Endothelial cell of umbilical vein (primary cell): ENCODE results near the gene CASK. TPM values are rescaled to one million over a fixed set of nuclear protein-coding genes. Genes with fewer than 3 reads are reported as not detected.

Experiments
- BruUV-seq: library from RNA; stranded (reverse); fragments of 400-500 nt; replicated peaks from 2 replicates; lab custom pipeline; 2021; lab: Mats Ljungman, UMichigan
- CTCF ChIA-PET: fragments of 300-600, 350-600 bp; sonication (Branson Sonifier 250); formaldehyde crosslinking; loops from one replicate; lab custom pipeline; 2021; ENCODE audit warnings: antibody characterized with exemption, inconsistent platforms; lab: Charles Lee
- POLR2A ChIA-PET: fragments of 300-600, 350-600 bp; sonication (Branson Sonifier 250); formaldehyde crosslinking; loops from one replicate; lab custom pipeline; 2021; ENCODE audit warnings: antibody characterized with exemption, inconsistent platforms; lab: Charles Lee
- DNase-seq: peaks from one replicate; pipeline ENCODE4 v3.0.0-alpha.2; 2011; ENCODE audit warnings: low read depth, low spot score
- FAIRE-seq: peaks from 2 replicates; lab custom pipeline; 2011; peaks lifted over from hg19 to GRCh38; lab: Jason Lieb, UNC
- H2AFZ ChIP-seq: 2 replicates; pipeline ENCODE4 v1.6.0; 2012; ENCODE audit warnings: low read depth, low read length, control low read depth, inconsistent platforms
- H3K27ac ChIP-seq: 2 replicates; pipeline ENCODE4 v1.5.1; 2011; ENCODE audit warnings: low read depth, mild to moderate bottlenecking, control low read depth, low read length, moderate library complexity; ENCODE audit not compliant: insufficient read depth
- H3K27me3 ChIP-seq, 2 experiments: 2 replicates each; pipeline versions ENCODE4 v1.6.0 to v1.6.1; 2011; ENCODE audit warnings: low read length in 2 of 2, mixed read lengths in 1 of 2; ENCODE audit not compliant: control insufficient read depth in 2 of 2, insufficient read depth in 2 of 2
- H3K36me3 ChIP-seq, 2 experiments: 2 replicates in 1 of 2; 3 replicates in 1 of 2; pipeline ENCODE4 v1.5.1; 2011; ENCODE audit warnings: low read length in 2 of 2, mild to moderate bottlenecking in 1 of 2, moderate library complexity in 1 of 2; ENCODE audit not compliant: control insufficient read depth in 2 of 2, insufficient read depth in 2 of 2; ENCODE audit errors: extremely low read depth in 1 of 2
- H3K4me1 ChIP-seq: 3 replicates; pipeline ENCODE4 v1.5.1; 2011; ENCODE audit warnings: mild to moderate bottlenecking, low read length; ENCODE audit not compliant: control insufficient read depth, insufficient read depth; ENCODE audit errors: extremely low read depth
- H3K4me2 ChIP-seq: 2 replicates; pipeline ENCODE4 v1.6.1; 2011; ENCODE audit warnings: low read length, control low read depth, mixed read lengths; ENCODE audit not compliant: insufficient read depth
- H3K4me3 ChIP-seq, 3 experiments: fragments of 200-600 bp in 1 of 3; sonication (generic), shearing (Covaris generic) in 1 of 3; replicated peaks in 1 of 3; 2 replicates each; pipeline ENCODE4 v1.5.1; 2011 to 2016; ENCODE audit warnings: control low read depth in 3 of 3, low read length in 3 of 3, mild to moderate bottlenecking in 2 of 3, inconsistent platforms in 1 of 3, low read depth in 1 of 3, moderate library complexity in 1 of 3; ENCODE audit not compliant: insufficient read depth in 1 of 3
- H3K79me2 ChIP-seq: 2 replicates; pipeline ENCODE4 v1.6.0; 2012; ENCODE audit warnings: low read length, inconsistent platforms; ENCODE audit not compliant: control insufficient read depth, insufficient read depth
- H3K9ac ChIP-seq: replicated peaks from 2 replicates; pipeline ENCODE3; 2011; ENCODE audit warnings: low read length, control low read depth; ENCODE audit not compliant: insufficient read depth; ENCODE audit errors: extremely low read depth
- H3K9me1 ChIP-seq: replicated peaks from 3 replicates; pipeline ENCODE4 v1.6.0; 2011; ENCODE audit warnings: mild to moderate bottlenecking, low read length; ENCODE audit not compliant: control insufficient read depth, insufficient read depth; ENCODE audit errors: extremely low read depth
- H3K9me3 ChIP-seq: replicated peaks from 2 replicates; pipeline ENCODE4 v1.5.1; 2012; ENCODE audit warnings: low read length, inconsistent platforms; ENCODE audit not compliant: control insufficient read depth, insufficient read depth
- H4K20me1 ChIP-seq: replicated peaks from 2 replicates; pipeline ENCODE3; 2011; ENCODE audit warnings: mild to moderate bottlenecking, low read length; ENCODE audit not compliant: control insufficient read depth, insufficient read depth; ENCODE audit errors: extremely low read depth
- CTCF ChIP-seq, 2 donors: IDR thresholded peaks; 1 replicate in 1 of 2; 2 replicates in 1 of 2; pipeline ENCODE4 v1.5.1; 2011; ENCODE audit warnings: low read length in 2 of 2, mild to moderate bottlenecking in 2 of 2, moderate library complexity in 2 of 2, control low read depth in 1 of 2, inconsistent platforms in 1 of 2, low read depth in 1 of 2; ENCODE audit not compliant: insufficient read depth in 1 of 2; ENCODE audit errors: extremely low read depth in 1 of 2
- EZH2 ChIP-seq: IDR thresholded peaks from 2 replicates; pipeline ENCODE4 v1.6.1; 2012; ENCODE audit warnings: borderline replicate concordance, low read depth, mild to moderate bottlenecking, moderate library complexity, low read length, inconsistent platforms; ENCODE audit not compliant: severe bottlenecking
- FOS ChIP-seq: IDR thresholded peaks from 2 replicates; pipeline ENCODE4 v1.6.1; 2011; ENCODE audit warnings: mild to moderate bottlenecking, low read length, moderate library complexity, borderline replicate concordance; ENCODE audit not compliant: insufficient read depth
- GATA2 ChIP-seq: IDR thresholded peaks from 2 replicates; pipeline ENCODE4 v1.7.0; 2011; ENCODE audit warnings: low read depth, mild to moderate bottlenecking, moderate library complexity, mixed read lengths, low read length; ENCODE audit not compliant: insufficient read length, insufficient read depth
- JUN ChIP-seq: IDR thresholded peaks from 2 replicates; pipeline ENCODE4 v1.6.1; 2011; ENCODE audit warnings: borderline replicate concordance, low read depth; ENCODE audit not compliant: insufficient read length, insufficient read depth
- MAX ChIP-seq: IDR thresholded peaks from 2 replicates; pipeline ENCODE4 v1.6.1; 2011; ENCODE audit not compliant: insufficient read depth, insufficient read length
- MYC ChIP-seq: IDR thresholded peaks from one replicate; pipeline ENCODE4 v1.6.1; 2011; ENCODE audit warnings: mild to moderate bottlenecking, low read depth, low read length
- POLR2A ChIP-seq: IDR thresholded peaks from 2 replicates; pipeline ENCODE4 v1.6.1; 2012; ENCODE audit warnings: low read depth, mild to moderate bottlenecking, control low read depth, low read length
- POLR2AphosphoS5 ChIP-seq: IDR thresholded peaks from 2 replicates; pipeline ENCODE4 v1.6.1; 2012; ENCODE audit warnings: low read depth, mild to moderate bottlenecking, control low read depth, low read length, moderate library complexity; ENCODE audit not compliant: insufficient read depth
- dilution Hi-C: fragments of 300-500 bp; cut with MboI; formaldehyde crosslinking; loops from one replicate; pipeline ENCODE4 v1.15.0; 2019; ENCODE audit warnings: low sequenced_read_pairs; ENCODE audit not compliant: extremely low pct_ligation_motif_present
- intact Hi-C: fragments of 100-400 bp; cut with micrococcal nuclease; formaldehyde crosslinking; loops from one replicate; pipeline ENCODE4 v1.10.0; 2022
- polyA plus RNA-seq, 4 experiments: library from polyadenylated mRNA; depleted of rRNA in 3 of 4; stranded (reverse) in 3 of 4; unstranded in 1 of 4; fragments of >200 nt; gene quantifications; 2 replicates each; pipeline versions ENCODE4 v1.2.1 to v1.2.3, GENCODE V29; 2011 to 2012; ENCODE audit warnings: missing spikeins in 1 of 4
- total RNA-seq: library from RNA; stranded (reverse); gene quantifications from 2 replicates; pipeline ENCODE4 v1.2.3, GENCODE V29; 2021

CASK gene
- total and polyA plus RNA-seq, 2 donors (not counting 3 experiments of a cell fraction or from before 2014, with no cell fraction given), result 6.4 to 30.4 TPM

GRCh38 chrX:41553688-41554087, 369.7 kb downstream of the CASK start:
- FAIRE-seq (no peak), DNase-seq (peak; percentile 1)
- POLR2A ChIA-PET, result no interaction called here
- Histone ChIP-seq H4K20me1 (no peaks in the 10 kb centered on the region), H3K4me2 (no peak overlapping the region), H3K9me3 (no peaks in the 10 kb centered on the region), H2AFZ (no peak overlapping the region), H3K27ac (no peak overlapping the region), H3K9me1 (no peaks in the 10 kb centered on the region), H3K79me2 (no peaks in the 10 kb centered on the region), H3K9ac (no peak overlapping the region), H3K4me3 (no peak overlapping the region), H3K36me3 (no peaks in the 10 kb centered on the region), H3K27me3 (no peaks in the 10 kb centered on the region), H3K4me1 (no peaks in the 10 kb centered on the region)
- dilution Hi-C loops, result no loop called here
- BruUV-seq, result no TSS peak
- intact Hi-C loops, result no loop called here
- peak; percentile 35 for TF ChIP-seq JUN
- no peak for TF ChIP-seq MAX
- TF ChIP-seq POLR2A, result no peak
- no peak for TF ChIP-seq CTCF (IDR thresholded peaks at IDR 0.05; ENCODE audit: extremely low read depth in 1 of 2, insufficient read depth in 1 of 2, low read depth in 1 of 2, low read length in 2 of 2)
- TF ChIP-seq GATA2, result no peak
- TF ChIP-seq MYC, result no peak
- CTCF ChIA-PET, result no interaction called here

GRCh38 chrX:41548411-41548810, 374.9 kb downstream of the CASK start:
- H3K4me3 ChIP-seq, result no peak overlapping the region
- H3K27ac ChIP-seq, result no peak overlapping the region
- no peaks in the 10 kb centered on the region for H3K4me1 ChIP-seq
- H3K36me3 ChIP-seq, result no peaks in the 10 kb centered on the region
- H3K4me2 ChIP-seq, result no peak overlapping the region
- DNase-seq (no peak), FAIRE-seq (no peak)
- CTCF ChIA-PET, result no interaction called here
- no peaks in the 10 kb centered on the region for H3K9me1 ChIP-seq
- H2AFZ ChIP-seq, result no peak overlapping the region
- dilution Hi-C loops (no loop called here), intact Hi-C loops (no loop called here)
- H3K9me3 ChIP-seq, result no peaks in the 10 kb centered on the region
- POLR2A ChIA-PET, result no interaction called here
- no peaks in the 10 kb centered on the region for H3K79me2 ChIP-seq
- no peak for TF ChIP-seq GATA2
- TF ChIP-seq POLR2A, result no peak
- no peak for TF ChIP-seq JUN
- no peak for TF ChIP-seq CTCF (IDR thresholded peaks at IDR 0.05; ENCODE audit: extremely low read depth in 1 of 2, insufficient read depth in 1 of 2, low read depth in 1 of 2, low read length in 2 of 2)
- TF ChIP-seq MYC, result no peak
- no peak for TF ChIP-seq MAX
- no peak for TF ChIP-seq EZH2
- no peak for TF ChIP-seq POLR2AphosphoS5
- TF ChIP-seq FOS, result no peak
- no peaks in the 10 kb centered on the region for H3K27me3 ChIP-seq
- H4K20me1 ChIP-seq, result no peaks in the 10 kb centered on the region
- H3K9ac ChIP-seq, result no peak overlapping the region
- no TSS peak for BruUV-seq
